ENCODE data around the gene MAB21L3.

Gene MAB21L3

GRCh38 chr1:116111524-116112021 lies 374 bp downstream of the MAB21L3 start:
- DNase-seq (ENCODE audit: low read depth), result no peak

- no peak for DNase-seq (ENCODE audit: low read depth)
Observed at GRCh38 chr1:116112388-116113140, 1.4 kb downstream of the MAB21L3 start.

- no peak for DNase-seq (ENCODE audit: low read depth)
Observed at GRCh38 chr1:116113615-116114014, 2.4 kb downstream of the MAB21L3 start.

GRCh38 chr1:116115476-116116439 lies 4.6 kb downstream of the MAB21L3 start:
- no peak for DNase-seq (ENCODE audit: low read depth)

- no peak for DNase-seq (ENCODE audit: low read depth)
Observed at GRCh38 chr1:116118471-116118870, 7.3 kb downstream of the MAB21L3 start.

- DNase-seq (ENCODE audit: low read depth), result no peak
Observed at GRCh38 chr1:116119876-116120275, 8.7 kb downstream of the MAB21L3 start.

GRCh38 chr1:116122955-116123757 lies 12.0 kb downstream of the MAB21L3 start:
- no peak for DNase-seq (ENCODE audit: low read depth)

- DNase-seq (ENCODE audit: low read depth), result no peak
Observed at GRCh38 chr1:116123837-116124533, 12.8 kb downstream of the MAB21L3 start.

GRCh38 chr1:116125758-116126157 lies 14.6 kb downstream of the MAB21L3 start:
- no peak for DNase-seq (ENCODE audit: low read depth)

- DNase-seq (ENCODE audit: low read depth), result no peak
Observed at GRCh38 chr1:116126281-116126680, 15.1 kb downstream of the MAB21L3 start.

GRCh38 chr1:116127123-116127847 lies 16.1 kb downstream of the MAB21L3 start:
- DNase-seq (ENCODE audit: low read depth), result no peak

- no peak for DNase-seq (ENCODE audit: low read depth)
Observed at GRCh38 chr1:116127848-116128540, 16.8 kb downstream of the MAB21L3 start.

- DNase-seq (ENCODE audit: low read depth), result no peak
Observed at GRCh38 chr1:116128664-116129063, 17.5 kb downstream of the MAB21L3 start.

- no peak for DNase-seq (ENCODE audit: low read depth)
Observed at GRCh38 chr1:116129537-116129936, 18.3 kb downstream of the MAB21L3 start.

- DNase-seq (ENCODE audit: low read depth), result no peak
Observed at GRCh38 chr1:116130356-116130755, 19.2 kb downstream of the MAB21L3 start.

- no peak for DNase-seq (ENCODE audit: low read depth)
Observed at GRCh38 chr1:116131170-116131569, 20.0 kb downstream of the MAB21L3 start.

- DNase-seq (ENCODE audit: low read depth), result no peak
Observed at GRCh38 chr1:116131866-116132605, 20.8 kb downstream of the MAB21L3 start.

GRCh38 chr1:116133696-116134475 lies 22.7 kb downstream of the MAB21L3 start:
- no peak for DNase-seq (ENCODE audit: low read depth)

GRCh38 chr1:116134476-116134773 lies 23.2 kb downstream of the MAB21L3 start:
- DNase-seq (ENCODE audit: low read depth), result no peak

All from stimulated activated CD8-positive, alpha-beta memory T cell treated with anti-CD3 and anti-CD28 coated beads, Interleukin-12 subunit alpha, Interleukin-12 subunit beta, amount 100 ng/mL, for 1 hour (primary cell).